HG03521 (cell line): ENCODE measurements around the gene PPP1R16B.
"Not testable (repeated sequence)": the region's sequence is repeated elsewhere in the genome, so short reads cannot be mapped to it uniquely, and the experiment has no call there.

Source experiments
- ATAC-seq: cut with Tn5 transposase; IDR thresholded peaks from one replicate; pipeline ENCODE4 v1.9.1; 2021; ENCODE audit warnings: mild to moderate bottlenecking, moderate library complexity; ENCODE audit not compliant: unreplicated experiment

Gene PPP1R16B

DNA sequence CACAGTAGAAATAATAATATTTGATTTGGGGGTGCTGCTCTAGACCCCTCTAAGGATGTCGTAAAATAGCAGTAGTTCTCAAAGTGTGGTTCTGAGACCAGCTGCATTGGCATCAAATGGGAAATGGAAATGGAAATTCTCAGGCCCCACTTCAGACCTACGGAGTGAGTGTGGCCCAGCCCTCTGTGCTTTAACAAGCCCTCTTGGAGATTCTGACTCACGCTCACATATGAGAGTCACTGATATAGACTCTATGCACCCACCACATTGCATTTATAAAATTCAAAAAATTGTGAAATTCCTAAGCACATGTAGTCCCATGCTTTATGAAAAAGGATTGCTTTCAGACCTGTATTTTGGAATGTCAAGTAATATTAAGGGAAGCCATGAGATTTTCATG is 14.2 kb upstream of the PPP1R16B start:
- ATAC-seq, result no peak

- ATAC-seq, result no peak
Observed at GRCh38 chr20:38791940-38792339, 13.6 kb upstream of the PPP1R16B start.

- ATAC-seq, result not testable (repeated sequence)
Observed at GRCh38 chr20:38794057-38794456, 11.4 kb upstream of the PPP1R16B start.

DNA sequence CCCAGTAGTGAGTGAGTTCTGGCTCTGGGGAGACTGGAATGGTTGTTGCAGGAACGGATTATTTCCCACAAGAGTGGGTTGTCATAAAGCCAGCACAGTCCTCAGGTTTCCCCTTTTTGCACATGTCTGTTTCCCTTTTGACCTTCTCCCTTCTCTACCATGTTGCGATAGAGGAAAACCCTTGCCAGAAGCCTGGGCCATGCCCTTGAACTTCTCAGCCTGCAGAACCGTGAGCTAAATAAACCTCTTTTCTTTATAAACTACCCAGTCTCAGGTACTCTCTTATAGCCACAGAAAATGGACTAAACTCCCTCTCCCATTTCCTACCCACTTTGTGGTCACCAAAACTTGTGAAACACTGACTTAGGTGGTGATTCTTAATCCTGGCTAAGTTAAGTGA is 7.2 kb upstream of the PPP1R16B start:
- no peak for ATAC-seq

- no peak for ATAC-seq
Observed at GRCh38 chr20:38799203-38799602, 6.3 kb upstream of the PPP1R16B start.

DNA sequence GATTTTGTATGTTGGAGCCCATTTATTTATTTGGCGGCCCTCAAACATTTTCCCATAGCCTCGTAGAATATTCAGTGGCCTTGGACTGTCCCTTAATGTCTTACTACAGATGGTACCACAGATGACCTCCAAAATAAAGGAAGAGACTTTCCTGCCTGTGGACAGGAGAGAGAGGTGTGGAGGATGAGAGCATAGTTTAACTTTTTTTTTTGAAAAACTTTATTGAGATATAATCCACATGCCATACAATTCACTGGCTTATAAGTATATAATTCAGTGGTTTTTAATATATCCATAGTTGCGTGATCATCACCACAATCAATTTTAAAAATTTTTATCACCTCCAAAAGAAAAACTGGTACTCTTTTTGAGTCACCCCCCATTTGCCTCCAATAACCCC is 4.6 kb upstream of the PPP1R16B start:
- ATAC-seq, result no peak

- no peak for ATAC-seq
Observed at GRCh38 chr20:38804221-38804620, 1.3 kb upstream of the PPP1R16B start.

- peak; percentile 29 for ATAC-seq
Observed at GRCh38 chr20:38804682-38805501, 605 bp upstream of the PPP1R16B start.

DNA sequence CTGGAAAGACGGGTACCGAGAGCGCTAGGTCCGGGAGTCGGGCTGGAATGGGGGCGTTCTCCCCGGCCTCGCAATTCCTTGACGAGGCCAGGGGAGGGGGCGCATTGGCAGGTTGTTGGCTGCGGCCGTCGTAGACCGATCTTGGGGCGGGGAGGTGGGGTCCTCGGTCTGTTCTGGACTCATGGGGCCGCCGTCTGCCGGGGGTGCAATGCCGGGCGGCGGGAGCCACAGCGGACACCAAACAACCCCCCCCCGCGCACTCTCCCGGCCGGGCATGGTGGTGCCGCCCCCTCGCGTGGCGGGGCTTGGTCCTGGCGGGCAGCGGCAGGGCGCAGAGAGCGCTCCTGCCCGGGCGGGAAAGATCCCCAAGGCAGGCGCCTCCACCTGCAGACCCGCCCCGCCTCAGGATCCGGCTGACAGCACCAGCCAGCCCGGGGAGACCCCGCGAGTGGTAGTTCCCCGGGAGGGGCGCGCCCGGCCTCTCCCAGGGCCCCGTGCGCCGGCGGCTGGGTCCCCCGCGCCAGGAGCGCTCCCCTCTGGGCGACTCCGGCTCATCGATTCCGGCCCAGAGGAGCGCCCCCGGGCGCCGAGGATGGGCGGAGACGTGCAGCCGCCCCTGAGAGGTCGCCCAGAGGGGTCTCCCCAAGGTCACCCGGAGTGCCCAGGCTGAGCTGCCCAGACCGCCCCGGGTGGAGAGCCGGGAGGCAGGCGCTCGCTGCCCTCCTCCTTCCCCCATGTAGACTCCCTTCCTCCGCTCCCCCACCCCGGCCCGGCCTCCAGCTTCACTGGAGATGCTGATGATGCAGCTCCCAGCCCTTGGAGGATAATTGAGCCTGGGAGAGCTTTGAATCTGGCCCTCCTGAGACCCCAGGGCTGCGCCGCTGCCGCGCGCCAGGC is 709 bp downstream of the PPP1R16B start:
- no peak for ATAC-seq

DNA sequence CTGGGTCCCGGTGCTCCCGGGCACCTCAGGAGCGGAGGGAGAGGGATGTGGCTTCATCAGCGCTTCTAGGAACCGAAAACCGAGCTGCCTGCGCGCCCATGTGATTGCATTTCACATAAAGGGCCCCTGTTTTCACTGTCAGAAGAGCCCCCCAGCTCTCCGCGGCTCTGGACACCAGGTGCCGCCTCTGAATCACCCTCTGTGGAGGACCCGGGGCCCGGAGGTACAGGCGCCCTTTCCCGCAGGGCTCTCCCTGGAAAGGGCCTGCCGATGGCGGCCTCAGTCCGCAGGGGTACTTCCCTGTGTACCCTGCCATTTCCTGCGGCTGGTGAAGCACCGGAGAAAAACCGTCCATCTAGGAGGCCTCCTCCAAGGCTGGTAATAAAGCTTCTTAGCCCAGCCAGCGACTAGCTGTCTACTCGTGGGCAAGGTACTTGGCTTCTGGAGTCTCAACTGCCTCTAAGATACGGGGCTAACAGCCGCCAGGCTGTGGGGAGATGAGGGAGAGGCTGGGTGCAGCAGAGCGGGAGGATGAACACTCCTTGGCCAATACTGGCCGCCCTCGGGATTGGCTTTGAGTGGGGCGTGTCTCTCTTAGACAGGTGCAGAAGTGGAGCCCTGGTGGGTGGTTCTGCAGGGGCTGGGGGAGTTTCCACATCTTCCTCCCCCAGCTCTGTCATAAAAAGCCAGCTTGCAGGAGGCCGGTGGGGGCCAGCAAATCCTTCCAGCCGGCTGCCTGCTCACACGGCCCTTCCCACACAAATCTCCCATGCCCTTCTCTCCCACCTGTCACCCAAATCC is 1.6 kb downstream of the PPP1R16B start:
- ATAC-seq, result no peak

DNA sequence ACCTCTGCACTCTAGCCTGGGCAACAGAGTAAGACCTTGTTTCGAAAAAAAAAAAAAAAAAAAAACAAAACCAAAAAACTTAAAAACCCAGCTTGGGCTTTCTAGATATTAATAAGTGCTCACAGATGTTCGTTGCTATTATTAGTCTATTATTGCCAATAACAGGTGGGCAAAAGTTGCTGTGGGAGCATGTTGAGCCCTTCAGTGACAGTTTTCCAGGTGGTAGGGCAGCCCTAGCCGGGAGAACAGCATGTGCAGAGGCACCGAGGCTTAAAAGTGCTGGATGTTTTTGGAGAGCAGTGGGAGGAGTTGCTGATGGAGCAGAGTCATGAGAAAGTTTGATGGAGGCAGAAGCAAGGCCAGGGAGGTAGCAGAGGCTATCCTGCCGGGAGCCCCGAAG is 4.4 kb downstream of the PPP1R16B start:
- ATAC-seq, result no peak

DNA sequence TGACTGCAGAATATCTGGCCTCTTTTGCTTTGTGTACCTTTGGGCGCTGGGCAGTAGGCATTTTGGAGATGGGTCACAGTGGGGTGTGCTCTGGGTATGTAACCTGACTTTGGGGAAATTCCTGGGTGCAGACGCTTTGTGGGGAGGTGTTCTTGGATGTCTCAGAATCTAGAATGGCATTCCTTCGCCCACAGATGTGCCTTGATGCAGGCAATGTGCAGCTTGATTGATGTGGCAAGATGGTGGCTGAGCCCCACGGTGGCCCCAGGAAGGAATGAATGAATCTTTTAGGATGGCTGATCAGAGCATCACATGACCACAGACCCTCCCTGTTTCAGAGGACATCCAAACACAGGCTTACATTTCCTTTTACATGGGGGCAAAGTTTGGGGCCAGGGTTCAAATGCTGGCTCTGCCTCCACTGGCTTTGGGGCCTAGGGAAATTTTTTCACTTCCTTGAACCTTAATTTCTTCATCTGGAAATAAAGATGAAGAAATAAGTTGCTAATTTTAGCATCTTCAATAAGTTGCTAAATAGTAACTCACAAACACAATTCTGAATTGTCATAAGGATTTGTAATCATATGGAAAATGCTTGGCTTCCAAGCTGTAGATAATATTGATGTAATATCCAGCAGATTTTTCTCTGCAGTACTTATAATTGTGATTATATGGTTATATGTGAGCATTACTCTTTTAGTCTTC is 5.6 kb downstream of the PPP1R16B start:
- ATAC-seq, result no peak

DNA sequence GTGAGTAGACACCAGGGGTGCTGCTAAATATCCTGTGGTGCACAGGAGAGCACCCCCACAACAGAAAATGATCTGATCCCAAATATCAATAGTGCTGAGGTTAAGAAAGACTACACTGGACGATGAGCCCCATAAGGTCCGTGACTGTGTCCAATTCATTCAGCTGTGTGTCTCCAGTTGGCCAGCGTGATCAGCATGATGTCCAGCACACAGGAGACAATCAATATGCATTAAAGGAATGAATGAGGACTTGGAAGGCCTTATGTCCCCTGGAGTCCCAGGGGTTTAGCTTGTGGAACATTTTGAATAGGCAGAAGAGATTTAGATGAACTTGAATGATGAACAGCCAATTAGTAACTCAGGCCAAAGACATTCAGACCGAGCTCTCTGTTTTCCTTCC is 6.3 kb downstream of the PPP1R16B start:
- ATAC-seq, result no peak

DNA sequence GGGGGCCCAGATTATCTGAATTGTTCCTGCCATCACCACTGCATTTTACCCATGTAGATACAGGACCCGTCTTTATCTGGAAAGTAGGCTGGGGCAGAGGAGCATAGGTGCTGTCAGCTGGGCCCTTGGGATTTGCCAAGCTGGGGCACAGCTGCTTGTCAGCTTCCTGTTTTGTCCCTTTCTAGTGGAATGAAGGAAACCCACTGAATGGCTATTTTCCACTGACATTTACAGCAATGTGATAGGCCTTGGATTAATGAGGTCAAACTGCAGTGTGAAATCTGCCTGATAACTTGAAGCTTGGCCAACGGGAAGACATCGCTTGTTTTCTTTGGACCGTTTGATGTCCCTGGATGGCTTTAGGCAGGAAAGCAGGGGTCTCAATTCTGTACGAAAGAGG is 6.7 kb downstream of the PPP1R16B start:
- ATAC-seq, result no peak

- ATAC-seq, result no peak
Observed at GRCh38 chr20:38812709-38813573, 7.4 kb downstream of the PPP1R16B start.

GRCh38 chr20:38813574-38813962 is 8.1 kb downstream of the PPP1R16B start:
- not testable (repeated sequence) for ATAC-seq

- ATAC-seq, result no peak
Observed at GRCh38 chr20:38815446-38815845, 9.9 kb downstream of the PPP1R16B start.

GRCh38 chr20:38818113-38819065 is 12.9 kb downstream of the PPP1R16B start:
- no peak for ATAC-seq

GRCh38 chr20:38825571-38825900 is 20.0 kb downstream of the PPP1R16B start:
- ATAC-seq, result no peak
